HG02938 (cell line): ENCODE data around the gene PERM1.
"Not testable (repeated sequence)": the region's sequence is repeated elsewhere in the genome, so short reads cannot be mapped to it uniquely, and the experiment has no call there.

Experiments used
- ATAC-seq: cut with Tn5 transposase; IDR thresholded peaks from one replicate; pipeline ENCODE4 v1.9.1; 2021; ENCODE audit warnings: mild to moderate bottlenecking, moderate library complexity; ENCODE audit not compliant: unreplicated experiment

PERM1 gene

DNA sequence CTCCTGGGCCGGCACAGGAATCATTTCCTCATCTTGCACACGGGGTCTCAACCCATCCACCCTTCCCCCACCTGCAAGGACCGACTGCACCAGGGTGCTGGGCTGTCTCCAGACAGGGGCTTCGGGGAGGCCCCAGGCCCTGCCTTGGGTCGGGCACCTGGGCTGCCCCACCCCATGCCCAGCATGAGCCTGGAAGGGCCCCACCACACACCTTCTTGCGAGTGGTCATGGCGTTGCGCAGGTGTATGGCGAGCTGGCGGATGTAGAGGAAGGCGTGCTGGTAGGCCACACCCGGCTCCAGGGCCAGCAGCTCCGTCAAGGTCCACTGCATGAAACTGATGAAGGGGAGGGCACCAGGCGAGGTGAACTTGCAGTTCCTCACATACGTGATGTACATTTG lies 29.7 kb downstream of the PERM1 start:
- ATAC-seq: no peak

DNA sequence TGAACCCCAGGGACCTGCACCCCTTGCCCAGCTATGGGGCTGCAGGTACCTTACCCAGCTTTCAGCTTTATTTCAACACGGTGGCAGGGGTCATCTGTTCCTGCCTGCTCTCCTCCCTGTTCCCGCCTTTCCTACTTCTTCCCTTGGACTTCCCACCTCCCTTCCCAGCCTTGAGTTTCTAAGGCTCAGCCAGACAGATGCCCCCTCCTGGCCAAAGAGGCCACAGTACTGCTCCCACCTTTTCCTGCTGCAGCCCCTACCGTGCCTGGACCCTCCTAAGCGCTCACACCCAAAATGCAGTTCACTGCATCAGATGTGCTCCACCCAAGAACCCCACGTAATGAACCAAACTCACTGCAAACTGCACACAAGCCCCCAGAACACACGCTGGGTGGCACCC lies 30.5 kb downstream of the PERM1 start:
- ATAC-seq: no peak

DNA sequence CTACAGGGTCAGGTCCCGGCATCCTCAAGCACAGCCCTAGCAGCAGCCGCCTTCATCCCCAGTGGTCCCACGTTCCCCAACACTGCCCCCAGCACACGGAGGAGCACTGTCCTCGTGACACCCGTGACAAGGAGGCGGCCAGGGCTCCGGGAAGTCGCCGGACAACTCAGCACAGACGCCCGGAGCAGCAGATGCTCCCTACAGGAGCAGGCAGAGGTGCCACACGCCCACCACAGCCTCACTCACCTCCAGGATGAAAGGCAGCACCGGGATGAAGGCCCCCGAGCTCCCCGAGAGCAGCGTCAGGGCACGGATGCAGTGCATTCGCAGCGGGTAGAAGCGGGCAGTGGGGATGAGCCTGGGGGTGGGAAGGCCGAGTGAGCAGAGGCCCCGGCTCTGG lies 31.0 kb downstream of the PERM1 start:
- no peak for ATAC-seq

DNA sequence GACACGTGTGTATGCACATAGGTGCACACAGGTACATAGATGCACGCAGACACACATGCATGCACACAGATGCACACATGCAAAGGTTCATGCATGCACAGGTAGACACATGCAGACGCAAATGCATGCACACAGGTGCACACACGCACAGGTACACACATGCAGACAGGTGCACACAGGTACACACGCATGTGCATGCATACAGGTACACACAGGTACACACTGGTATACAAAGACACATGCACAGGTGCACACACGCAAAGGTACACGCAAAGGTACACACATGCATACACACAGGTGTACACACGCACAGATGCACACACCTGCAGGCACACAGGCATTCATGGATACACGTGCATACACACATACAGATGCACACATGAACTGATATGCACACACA lies 31.6 kb downstream of the PERM1 start:
- no peak for ATAC-seq

DNA sequence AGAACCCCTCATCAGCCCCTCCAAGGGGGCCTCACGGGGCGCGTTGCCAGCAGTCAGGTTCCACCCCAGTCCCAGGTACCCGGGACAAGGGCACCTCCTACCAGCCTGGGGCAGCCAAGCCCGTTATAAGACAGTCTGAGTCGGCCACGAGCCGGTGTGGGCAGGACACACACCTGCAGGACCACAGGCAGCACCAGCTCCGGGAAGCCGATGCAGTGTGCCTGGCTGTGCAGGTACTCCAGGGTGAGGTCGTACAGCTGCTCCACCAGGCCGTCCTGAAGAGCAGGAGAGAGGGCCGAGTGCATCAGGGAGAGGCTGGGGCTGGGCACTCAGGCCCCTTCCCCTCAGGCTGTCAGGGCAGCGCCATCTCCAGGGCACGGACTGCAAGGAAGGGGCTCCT lies 33.9 kb downstream of the PERM1 start:
- ATAC-seq: no peak

DNA sequence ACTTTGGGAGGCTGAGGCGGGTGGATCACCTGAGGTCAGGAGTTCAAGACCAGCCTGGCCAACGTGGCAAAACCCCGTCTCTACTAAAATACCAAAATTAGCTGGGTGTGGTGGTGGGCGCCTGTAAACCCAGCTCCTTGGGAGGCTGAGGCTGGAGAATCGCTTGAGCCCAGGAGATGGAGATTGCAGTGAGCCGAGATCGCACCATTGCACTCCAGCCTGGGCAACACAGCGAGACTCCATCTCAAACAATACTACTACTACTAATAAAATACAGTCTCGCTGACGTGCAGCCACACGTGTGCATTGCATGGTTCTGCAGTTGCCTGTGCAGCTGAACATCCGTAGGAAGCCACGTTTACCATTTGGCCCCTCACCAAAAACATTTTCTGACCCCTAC lies 35.1 kb downstream of the PERM1 start:
- ATAC-seq: not testable (repeated sequence)

DNA sequence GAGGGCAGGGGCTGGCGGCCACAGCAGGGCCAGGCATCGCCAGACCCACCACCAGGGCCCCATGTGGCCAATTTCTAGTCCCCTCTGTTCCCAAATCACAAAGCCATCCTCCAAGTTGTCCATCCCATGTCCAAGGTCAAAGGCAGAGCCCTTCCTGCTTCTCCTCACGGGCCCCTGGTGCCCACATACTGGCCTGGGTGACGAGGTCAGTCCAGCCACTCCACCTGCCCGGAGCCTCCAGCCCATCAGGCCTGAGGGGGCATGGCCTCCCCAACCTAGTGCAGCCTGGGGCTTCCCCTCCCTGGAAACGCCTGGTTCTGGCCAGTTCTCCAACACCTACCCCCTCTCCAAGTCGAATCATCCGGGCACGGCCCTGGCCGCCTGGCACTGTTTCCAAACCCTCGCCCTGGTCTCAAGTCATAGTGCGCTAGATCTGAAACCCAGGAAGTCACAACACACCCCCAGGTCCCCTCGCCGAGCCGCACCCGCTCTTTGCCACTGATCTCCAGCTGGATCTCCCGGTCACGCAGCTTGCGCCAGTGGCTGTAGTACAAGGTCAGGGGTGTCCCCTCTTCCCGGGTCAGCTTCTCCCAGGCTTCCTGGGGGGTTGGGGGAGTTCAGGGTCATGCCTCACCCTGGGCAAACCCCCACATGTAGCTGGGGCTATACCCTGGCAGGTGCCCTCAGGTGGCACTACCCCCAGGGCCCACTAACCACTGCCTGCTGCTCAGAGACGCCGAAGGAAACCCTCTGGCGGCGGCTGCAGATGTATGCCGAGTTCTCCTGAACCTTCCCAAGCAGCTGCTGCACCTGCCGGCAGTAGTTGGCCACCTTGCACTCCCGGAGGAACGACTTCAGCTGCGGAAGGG lies 36.0 kb downstream of the PERM1 start:
- no peak for ATAC-seq

DNA sequence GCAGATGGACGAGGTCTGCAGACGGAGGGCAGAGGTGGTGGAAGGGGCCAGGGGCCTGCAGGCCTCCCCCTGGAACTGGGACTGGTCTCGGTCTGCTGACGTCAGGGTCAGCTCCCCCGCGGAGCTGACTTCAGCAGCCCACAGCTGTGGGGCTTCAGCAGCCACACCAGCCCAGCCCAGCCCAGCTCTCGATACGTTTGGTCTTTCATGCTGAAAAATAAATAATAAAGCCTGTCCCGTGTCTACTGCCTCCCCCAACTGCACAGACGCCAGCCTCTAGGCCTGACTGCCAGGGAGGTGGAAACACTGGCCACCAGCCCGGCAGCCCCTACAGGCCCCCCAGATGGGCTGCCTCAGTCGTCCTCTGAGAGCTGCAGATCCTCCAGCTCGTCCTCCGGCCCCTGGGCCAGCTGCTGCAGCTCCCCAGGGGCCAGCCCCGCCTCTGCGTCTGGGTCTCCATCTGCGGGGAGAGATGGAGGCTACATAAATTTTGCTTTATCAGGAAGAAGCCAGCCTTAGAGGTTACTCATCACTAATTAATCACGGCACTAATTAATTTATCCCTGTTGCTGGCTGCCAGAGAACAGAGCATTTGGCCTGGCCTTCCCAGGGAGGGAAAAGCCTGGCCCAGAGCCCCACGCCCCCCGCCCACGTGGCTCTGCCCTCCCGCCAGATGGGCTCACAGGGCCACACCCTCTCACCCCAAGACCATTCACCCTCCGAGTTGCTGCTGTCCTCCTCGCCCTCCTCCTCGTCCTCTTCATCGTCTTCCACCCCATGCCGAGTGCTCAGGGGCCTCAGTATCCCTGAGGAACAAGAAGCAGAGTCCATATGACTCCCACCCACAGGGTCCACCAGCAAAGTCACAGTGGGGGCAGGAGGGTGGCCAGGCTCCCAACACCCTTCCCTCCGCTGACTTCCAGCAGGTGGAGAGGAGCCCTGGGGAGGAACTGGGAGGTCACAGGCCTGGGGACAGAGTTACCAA lies 37.3 kb downstream of the PERM1 start:
- ATAC-seq: no peak

DNA sequence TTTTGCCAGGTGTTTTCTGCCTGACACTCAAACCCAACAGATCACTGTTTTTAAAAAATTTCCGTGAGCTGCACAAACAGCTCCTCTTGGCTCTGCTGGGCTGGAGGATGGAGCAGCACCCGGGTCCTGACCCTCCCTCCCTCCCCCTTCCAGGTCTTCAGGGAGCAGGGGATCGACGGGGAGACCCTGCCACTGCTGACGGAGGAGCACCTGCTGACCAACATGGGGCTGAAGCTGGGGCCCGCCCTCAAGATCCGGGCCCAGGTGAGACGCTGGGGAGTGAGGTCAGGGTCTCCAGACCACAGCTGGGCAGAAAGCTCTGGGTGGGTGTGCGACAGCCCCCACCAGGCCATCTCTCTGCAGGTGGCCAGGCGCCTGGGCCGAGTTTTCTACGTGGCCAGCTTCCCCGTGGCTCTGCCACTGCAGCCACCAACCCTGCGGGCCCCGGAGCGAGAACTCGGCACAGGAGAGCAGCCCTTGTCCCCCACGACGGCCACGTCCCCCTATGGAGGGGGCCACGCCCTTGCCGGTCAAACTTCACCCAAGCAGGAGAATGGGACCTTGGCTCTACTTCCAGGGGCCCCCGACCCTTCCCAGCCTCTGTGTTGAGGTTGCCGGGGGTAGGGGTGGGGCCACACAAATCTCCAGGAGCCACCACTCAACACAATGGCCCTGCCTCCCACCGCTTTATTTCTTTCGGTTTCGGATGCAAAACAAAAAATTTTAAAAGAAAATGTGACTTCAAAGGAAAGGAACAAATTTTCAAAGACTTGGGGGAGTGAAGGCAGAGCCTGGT lies 38.1 kb downstream of the PERM1 start:
- ATAC-seq: no peak

DNA sequence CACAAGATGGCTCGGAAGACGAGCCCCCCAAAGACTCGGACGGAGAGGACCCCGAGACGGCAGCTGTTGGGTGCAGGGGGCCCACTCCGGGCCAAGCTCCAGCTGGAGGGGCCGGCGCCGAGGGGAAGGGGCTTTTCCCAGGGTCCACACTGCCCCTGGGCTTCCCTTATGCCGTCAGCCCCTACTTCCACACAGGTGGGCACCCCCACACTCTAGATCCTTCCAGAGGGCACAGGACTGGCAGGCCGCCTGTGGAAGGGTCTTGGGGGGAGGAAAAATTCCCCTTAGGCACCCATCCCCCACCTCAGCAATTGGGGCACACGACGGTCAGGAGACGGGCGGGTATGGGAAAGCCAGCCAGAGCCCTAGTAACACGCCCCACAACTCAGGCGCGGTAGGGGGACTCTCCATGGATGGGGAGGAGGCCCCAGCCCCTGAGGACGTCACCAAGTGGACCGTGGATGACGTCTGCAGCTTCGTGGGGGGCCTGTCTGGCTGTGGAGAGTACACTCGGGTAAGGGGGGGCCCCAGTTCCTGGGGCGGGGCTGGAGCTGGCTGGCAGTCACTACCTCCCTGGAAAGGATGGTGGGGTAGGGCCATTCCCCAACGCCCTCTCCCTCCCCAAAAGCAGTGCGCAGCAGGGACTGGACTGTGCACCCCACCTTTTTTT lies 38.9 kb downstream of the PERM1 start:
- ATAC-seq: no peak

DNA sequence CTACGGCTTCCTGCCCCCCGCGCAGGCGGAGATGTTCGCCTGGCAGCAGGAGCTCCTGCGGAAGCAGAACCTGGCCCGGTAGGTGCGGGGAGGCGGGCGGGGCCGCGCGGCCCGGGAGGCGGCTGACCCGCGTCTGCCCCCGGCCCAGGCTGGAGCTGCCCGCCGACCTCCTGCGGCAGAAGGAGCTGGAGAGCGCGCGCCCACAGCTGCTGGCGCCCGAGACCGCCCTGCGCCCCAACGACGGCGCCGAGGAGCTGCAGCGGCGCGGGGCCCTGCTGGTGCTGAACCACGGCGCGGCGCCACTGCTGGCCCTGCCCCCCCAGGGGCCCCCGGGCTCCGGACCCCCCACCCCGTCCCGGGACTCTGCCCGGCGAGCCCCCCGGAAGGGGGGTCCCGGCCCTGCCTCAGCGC lies 39.5 kb downstream of the PERM1 start:
- ATAC-seq: no peak

DNA sequence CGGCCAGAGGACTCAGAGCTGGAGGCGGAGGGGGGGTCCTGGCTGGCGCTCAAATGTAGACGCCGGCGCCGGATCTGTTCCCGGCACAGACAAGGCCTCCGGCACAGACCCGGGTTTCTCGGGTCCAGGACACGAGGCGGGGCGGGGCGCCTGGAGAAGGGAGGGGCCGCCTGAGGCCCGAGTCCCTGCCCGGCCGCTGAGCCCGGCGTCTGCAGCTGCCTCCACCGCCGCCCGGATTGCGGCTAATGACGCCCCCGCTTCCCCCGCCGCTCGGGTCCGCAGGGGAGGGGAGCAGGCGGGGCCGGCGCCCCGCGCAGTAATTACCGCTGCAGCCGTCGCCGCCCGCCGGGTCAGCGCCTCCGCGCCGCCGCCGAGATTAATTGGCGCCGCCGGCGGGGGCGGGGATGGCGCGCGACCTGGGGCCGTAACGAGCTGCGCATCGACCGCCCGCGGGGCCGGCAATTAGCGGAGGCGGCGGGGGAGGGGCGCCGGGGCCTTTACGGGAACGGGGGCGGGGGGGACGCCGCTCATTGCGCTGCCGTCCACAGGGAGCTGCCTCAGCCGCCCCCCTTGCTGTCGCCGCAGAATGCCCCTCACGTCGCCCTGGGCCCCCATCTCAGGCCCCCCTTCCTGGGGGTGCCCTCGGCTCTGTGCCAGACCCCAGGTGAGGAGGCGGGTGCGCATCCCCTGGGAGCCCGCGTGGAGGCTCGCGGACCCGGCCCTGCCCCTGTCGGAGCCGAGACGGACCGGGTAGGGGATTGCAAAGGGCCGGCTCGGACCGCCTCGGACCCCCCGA lies 40.1 kb downstream of the PERM1 start:
- no peak for ATAC-seq

DNA sequence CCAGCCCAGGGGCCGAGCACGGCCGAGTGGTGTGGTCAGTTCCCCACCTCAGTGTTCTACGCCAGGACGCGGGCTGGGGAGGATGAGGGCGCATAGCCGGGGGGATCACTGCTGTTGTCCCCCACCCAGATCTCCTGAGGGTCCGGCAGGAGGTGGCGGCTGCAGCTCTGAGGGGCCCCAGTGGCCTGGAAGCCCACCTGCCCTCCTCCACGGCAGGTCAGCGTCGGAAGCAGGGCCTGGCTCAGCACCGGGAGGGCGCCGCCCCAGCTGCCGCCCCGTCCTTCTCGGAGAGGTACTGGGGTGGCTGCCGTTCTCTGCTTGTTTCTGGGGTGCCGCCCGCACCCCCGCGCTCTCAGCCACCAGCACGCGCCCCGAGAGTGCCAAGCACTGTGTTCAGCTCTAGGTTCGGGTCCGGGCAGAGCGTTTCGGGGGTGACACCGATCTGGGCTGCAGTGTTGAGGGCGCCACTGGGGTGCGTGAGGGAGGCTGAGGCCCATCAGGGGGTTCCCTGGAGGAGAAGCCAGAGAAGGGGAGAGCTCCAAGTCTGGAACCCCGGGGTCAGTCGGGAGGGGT lies 40.8 kb downstream of the PERM1 start:
- ATAC-seq: no peak

DNA sequence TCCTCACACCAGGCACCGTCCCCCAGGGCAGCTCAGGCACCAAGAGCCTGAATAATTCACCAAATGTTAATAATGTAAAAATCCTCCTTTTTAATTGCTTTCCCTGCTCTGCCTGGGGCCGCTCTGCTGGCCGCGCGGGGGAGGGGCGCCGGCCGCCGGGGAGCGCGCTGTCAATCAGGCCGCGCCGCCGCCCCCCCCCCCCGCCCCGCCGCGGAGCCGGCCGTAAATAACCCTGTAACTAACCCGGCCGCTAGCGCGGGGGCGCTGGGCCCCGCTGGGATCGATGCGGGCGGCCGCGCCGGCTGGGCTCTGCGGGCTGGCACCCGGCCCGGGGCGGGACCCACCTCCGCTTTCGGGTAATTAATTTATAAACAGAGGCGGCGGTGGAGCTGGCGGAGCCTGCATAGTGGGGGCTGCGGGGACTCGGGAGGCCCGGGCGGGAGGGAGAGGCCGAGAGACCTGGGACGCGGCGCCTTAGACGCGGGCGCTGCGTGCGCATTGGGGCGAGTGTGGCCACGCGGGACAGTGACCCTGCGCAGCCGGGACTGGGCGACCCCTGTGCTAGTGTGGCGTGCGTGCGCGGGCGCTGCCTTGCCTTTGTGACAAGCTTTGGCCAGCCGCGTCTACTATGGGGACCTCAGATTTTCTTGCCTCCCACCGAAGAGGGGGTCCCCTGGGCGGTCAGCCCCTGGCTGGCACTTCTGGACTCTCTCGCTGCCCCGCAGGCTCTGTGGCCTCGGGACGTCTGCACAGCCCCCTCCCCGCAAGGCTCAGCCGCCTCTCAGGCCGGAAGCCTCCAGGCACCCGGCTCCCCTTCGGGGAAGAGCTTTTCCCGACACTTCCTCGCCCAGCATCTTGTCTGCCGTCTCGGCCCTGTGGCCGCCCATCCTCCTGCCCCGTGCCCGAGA lies 41.5 kb downstream of the PERM1 start:
- ATAC-seq: no peak

DNA sequence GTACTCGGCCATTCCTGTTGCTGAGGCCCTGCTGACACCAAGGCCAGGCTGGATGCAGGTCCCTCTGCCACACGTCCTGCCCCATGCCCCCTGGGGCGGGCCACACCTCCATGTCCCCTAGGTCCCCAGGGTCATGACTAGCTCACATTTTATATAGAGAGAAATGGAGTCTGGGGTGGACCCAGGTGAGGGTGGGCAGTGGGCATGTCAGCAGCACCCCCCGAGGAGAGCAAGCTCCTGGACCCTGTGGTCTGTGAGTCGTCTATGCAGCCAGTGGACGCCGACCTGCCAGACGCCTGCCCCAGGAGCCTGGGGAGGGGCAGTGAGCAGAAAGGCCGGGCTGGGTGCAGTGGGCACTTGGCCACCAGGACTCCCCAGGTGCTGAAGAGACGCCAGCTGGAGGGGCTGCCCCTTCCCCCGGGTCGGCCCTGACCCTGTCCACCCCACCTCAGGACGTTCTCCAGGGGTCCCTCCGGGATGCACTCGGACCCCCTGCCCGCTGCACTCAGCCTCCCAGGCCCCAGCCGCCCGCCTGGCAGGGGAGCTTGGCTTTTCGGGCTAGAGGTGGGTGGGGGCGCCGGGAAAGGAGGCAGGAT lies 42.3 kb downstream of the PERM1 start:
- no peak for ATAC-seq

DNA sequence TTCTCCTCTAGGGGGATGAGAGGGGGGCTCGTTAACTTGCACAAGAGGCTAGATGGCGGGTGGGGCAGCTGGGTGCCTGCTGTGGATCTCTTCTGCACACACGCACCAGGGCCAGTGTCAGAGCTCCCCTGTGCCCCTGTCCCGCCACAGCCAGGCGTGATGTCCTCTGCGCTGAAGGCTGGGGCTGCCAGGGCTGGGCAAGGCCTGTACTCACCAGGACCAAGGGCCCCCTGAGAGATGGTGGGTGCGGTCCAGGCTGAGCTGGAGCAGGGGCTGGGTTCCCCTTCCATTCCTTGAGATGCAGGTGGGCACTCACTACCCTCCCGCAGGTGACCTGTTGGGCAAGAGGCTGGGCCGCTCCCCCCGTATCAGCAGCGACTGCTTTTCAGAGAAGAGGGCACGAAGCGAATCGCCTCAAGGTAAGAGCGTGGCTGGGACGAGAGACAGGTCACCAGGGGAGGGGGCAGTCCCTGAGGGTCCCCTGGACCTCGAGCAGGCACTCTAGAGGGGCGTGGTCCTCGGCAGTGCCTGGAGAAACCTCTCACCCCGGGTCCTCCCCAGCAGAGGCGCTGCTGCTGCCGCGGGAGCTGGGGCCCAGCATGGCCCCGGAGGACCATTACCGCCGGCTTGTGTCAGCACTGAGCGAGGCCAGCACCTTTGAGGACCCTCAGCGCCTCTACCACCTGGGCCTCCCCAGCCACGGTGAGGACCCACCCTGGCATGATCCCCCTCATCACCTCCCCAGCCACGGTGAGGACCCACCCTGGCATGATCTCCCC lies 43.0 kb downstream of the PERM1 start:
- ATAC-seq: no peak

DNA sequence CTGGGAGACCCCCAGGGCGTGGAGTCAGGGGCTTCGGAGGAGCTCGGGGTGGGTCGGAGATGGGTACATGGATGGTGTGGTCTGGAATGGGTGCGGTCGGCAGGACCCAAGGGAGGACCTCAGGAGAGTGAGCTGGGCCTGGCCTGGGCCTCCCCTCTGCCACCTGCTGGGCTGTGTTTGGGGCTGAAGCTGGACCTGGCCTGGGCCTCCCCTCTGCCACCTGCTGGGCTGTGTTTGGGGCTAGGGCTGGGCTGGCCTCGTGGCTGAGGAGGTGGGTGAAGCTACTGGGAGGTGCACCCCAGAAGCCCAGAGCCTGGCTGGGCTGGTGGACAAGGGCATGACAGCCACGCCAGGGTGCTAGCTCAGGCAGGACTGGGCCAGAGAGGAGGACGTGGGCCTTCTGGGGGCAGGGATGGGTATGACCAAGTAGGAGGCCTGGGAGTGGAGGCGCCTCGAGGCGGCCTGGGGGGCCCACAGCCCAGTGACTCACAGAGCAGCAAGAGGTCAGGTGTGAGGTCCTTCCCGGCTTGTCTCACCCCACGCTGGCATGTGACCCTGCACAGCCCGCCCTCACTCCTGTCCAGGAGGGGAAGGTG lies 43.7 kb downstream of the PERM1 start:
- ATAC-seq: no peak
